Keratinocyte (primary cell): ENCODE results near the gene STK11. TPM values are rescaled to one million over a fixed set of nuclear protein-coding genes. Genes with fewer than 3 reads are reported as not detected.
"Not testable (repeated sequence)": the region's sequence is repeated elsewhere in the genome, so short reads cannot be mapped to it uniquely, and the experiment has no call there.

Source experiments
- DNase-seq: peaks from one replicate; pipeline ENCODE4 v3.0.0-alpha.2; 2011; ENCODE audit warnings: low read depth, missing footprints, low spot score
- FAIRE-seq: peaks from 2 replicates; lab custom pipeline; 2011; peaks lifted over from hg19 to GRCh38; lab: Jason Lieb, UNC
- H2AFZ ChIP-seq: 2 replicates; pipeline ENCODE4 v1.6.0; 2012; ENCODE audit warnings: low read length, control low read depth, inconsistent platforms; ENCODE audit not compliant: control insufficient read depth
- H3K27ac ChIP-seq: 2 replicates; pipeline ENCODE4 v1.5.1; 2011; ENCODE audit warnings: low read length; ENCODE audit not compliant: control insufficient read depth, insufficient read depth
- H3K27me3 ChIP-seq: 3 replicates; pipeline ENCODE4 v1.6.0; 2011; ENCODE audit warnings: low read length; ENCODE audit not compliant: control insufficient read depth, insufficient read depth; ENCODE audit errors: extremely low read depth
- H3K36me3 ChIP-seq, 2 experiments: 2 replicates in 1 of 2; 3 replicates in 1 of 2; pipeline ENCODE4 v1.5.1; 2011; ENCODE audit warnings: low read length in 2 of 2, mild to moderate bottlenecking in 1 of 2; ENCODE audit not compliant: control insufficient read depth in 2 of 2, insufficient read depth in 2 of 2; ENCODE audit errors: extremely low read depth in 1 of 2
- H3K4me1 ChIP-seq: 3 replicates; pipeline ENCODE4 v1.5.1; 2011; ENCODE audit warnings: low read length; ENCODE audit not compliant: control insufficient read depth, insufficient read depth; ENCODE audit errors: extremely low read depth
- H3K4me2 ChIP-seq: 3 replicates; pipeline ENCODE4 v1.6.0; 2011; ENCODE audit warnings: low read depth, low read length; ENCODE audit not compliant: control insufficient read depth, insufficient read depth; ENCODE audit errors: extremely low read depth
- H3K4me3 ChIP-seq, 3 experiments: fragments of 200-600 bp in 1 of 3; sonication (generic) in 1 of 3; 2 replicates in 2 of 3; 3 replicates in 1 of 3; pipeline ENCODE4 v1.5.1; 2011 to 2016; ENCODE audit warnings: low read length in 3 of 3, mild to moderate bottlenecking in 3 of 3, control low read depth in 2 of 3, inconsistent platforms in 1 of 3, low read depth in 1 of 3, mixed read lengths in 1 of 3, mixed run types in 1 of 3, moderate library complexity in 1 of 3; ENCODE audit not compliant: control insufficient read depth in 2 of 3, insufficient read depth in 2 of 3; ENCODE audit errors: extremely low read depth in 1 of 3
- H3K79me2 ChIP-seq: 2 replicates; pipeline ENCODE4 v1.6.0; 2012; ENCODE audit warnings: low read length; ENCODE audit not compliant: control insufficient read depth, insufficient read depth
- H3K9ac ChIP-seq: 3 replicates; pipeline ENCODE4 v1.6.0; 2011; ENCODE audit warnings: low read length; ENCODE audit not compliant: control insufficient read depth, insufficient read depth; ENCODE audit errors: extremely low read depth
- H3K9me1 ChIP-seq: 3 replicates; pipeline ENCODE4 v1.6.0; 2011; ENCODE audit warnings: low read length; ENCODE audit not compliant: control insufficient read depth, insufficient read depth; ENCODE audit errors: extremely low read depth
- H3K9me3 ChIP-seq: 2 replicates; pipeline ENCODE4 v1.5.1; 2012; ENCODE audit warnings: low read depth, low read length; ENCODE audit not compliant: control insufficient read depth
- H4K20me1 ChIP-seq: 3 replicates; pipeline ENCODE4 v1.6.0; 2011; ENCODE audit warnings: low read length; ENCODE audit not compliant: control insufficient read depth, insufficient read depth; ENCODE audit errors: extremely low read depth
- CTCF ChIP-seq, 3 experiments: IDR thresholded peaks in 1 of 3; conservative IDR thresholded peaks in 1 of 3; optimal IDR thresholded peaks in 1 of 3; 2 replicates in 2 of 3; 3 replicates in 1 of 3; pipeline versions ENCODE3 to v1.5.1; 2011; ENCODE audit warnings: low read length in 3 of 3, mild to moderate bottlenecking in 3 of 3, moderate library complexity in 2 of 3, control low read depth in 1 of 3, inconsistent platforms in 1 of 3; ENCODE audit not compliant: insufficient read depth in 2 of 3; ENCODE audit errors: extremely low read depth in 1 of 3
- EZH2 ChIP-seq: IDR thresholded peaks from one replicate; pipeline ENCODE4 v1.6.1; 2012; ENCODE audit warnings: inconsistent platforms, mild to moderate bottlenecking, low read length, moderate library complexity
- dilution Hi-C: fragments of 300-500 bp; cut with MboI; formaldehyde crosslinking; loops from one replicate; pipeline ENCODE4 v1.7.0; 2020; ENCODE audit warnings: low sequenced_read_pairs; ENCODE audit not compliant: extremely low pct_ligation_motif_present
- polyA plus RNA-seq, 5 experiments: library from polyadenylated mRNA; depleted of rRNA in 3 of 5; stranded (reverse) in 3 of 5; stranded (forward) in 1 of 5; unstranded in 1 of 5; fragments of >200 nt; gene quantifications; 1 replicate in 1 of 5; 2 replicates in 3 of 5; 3 replicates in 1 of 5; pipeline versions ENCODE4 v1.2.1 to v1.2.3, GENCODE V29; 2011 to 2012; ENCODE audit warnings: missing spikeins in 2 of 5, low read depth in 1 of 5, low replicate concordance in 1 of 5

STK11 gene
- polyA plus RNA-seq, 1 donor (not counting 4 experiments of a cell fraction or from before 2014, with no cell fraction given), result 24.6 TPM

DNA sequence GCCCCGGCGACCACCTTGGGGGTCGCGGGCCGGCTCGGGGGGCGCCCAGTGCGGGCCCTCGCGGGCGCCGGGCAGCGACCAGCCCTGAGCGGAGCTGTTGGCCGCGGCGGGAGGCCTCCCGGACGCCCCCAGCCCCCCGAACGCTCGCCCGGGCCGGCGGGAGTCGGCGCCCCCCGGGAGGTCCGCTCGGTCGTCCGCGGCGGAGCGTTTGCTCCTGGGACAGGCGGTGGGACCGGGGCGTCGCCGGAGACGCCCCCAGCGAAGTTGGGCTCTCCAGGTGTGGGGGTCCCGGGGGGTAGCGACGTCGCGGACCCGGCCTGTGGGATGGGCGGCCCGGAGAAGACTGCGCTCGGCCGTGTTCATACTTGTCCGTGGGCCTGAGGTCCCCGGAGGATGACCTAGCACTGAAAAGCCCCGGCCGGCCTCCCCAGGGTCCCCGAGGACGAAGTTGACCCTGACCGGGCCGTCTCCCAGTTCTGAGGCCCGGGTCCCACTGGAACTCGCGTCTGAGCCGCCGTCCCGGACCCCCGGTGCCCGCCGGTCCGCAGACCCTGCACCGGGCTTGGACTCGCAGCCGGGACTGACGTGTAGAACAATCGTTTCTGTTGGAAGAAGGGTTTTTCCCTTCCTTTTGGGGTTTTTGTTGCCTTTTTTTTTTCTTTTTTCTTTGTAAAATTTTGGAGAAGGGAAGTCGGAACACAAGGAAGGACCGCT is 729 bp downstream of the STK11 start:
- Histone ChIP-seq H3K4me3 (peak overlapping the region; percentile 73 to 89 (median 79)), H3K79me2 (peaks cover 47% of the 10 kb centered on the region), H3K36me3 (peaks cover 3 to 8% of the 10 kb centered on the region in 2 experiments), H3K9me3 (no peaks in the 10 kb centered on the region), H3K27me3 (no peaks in the 10 kb centered on the region), H3K4me2 (peak overlapping the region; percentile 95), H2AFZ (no peak overlapping the region), H3K4me1 (peaks cover 26% of the 10 kb centered on the region), H4K20me1 (peaks cover 11% of the 10 kb centered on the region), H3K27ac (peak overlapping the region; percentile 67), H3K9me1 (no peaks in the 10 kb centered on the region), H3K9ac (peak overlapping the region; percentile 81)
- no peak for DNase-seq
- TF ChIP-seq EZH2, result no peak
- no peak for TF ChIP-seq CTCF (optimal IDR thresholded peaks at IDR 0.05 in 1 of 3, IDR thresholded peaks at IDR 0.05 in 1 of 3, conservative IDR thresholded peaks at IDR 0.05 in 1 of 3; ENCODE audit: extremely low read depth in 1 of 3, insufficient read depth in 2 of 3, low read length in 3 of 3)
- dilution Hi-C loops, result no loop called here
- FAIRE-seq, result no peak

GRCh38 chr19:1206864-1207450 is 1.4 kb downstream of the STK11 start:
- H3K4me1 ChIP-seq, result peaks cover 29% of the 10 kb centered on the region

GRCh38 chr19:1208830-1209229 is 3.3 kb downstream of the STK11 start:
- peaks cover 68% of the 10 kb centered on the region for H3K79me2 ChIP-seq
- H3K4me3 ChIP-seq, result peak overlapping the region in 1 of 3 experiments; percentile 7
- H3K9ac ChIP-seq, dilution Hi-C loops, H3K27me3 ChIP-seq, H3K9me3 ChIP-seq, H3K9me1 ChIP-seq, H2AFZ ChIP-seq: not testable (repeated sequence)
- peaks cover 8 to 14% of the 10 kb centered on the region in 2 experiments for H3K36me3 ChIP-seq
- peaks cover 11% of the 10 kb centered on the region for H4K20me1 ChIP-seq
- H3K4me1 ChIP-seq, result peaks cover 38% of the 10 kb centered on the region
- DNase-seq (peak; percentile 81), FAIRE-seq (peak; percentile 66)
- peak overlapping the region; percentile 45 for H3K4me2 ChIP-seq
- peak overlapping the region; percentile 31 for H3K27ac ChIP-seq

More at GRCh38 chr19:1206864-1207450, 1.4 kb downstream of the STK11 start:
- H3K4me2 ChIP-seq, result peak overlapping the region; percentile 95
- peaks cover 4 to 14% of the 10 kb centered on the region in 2 experiments for H3K36me3 ChIP-seq
- no peaks in the 10 kb centered on the region for H3K9me1 ChIP-seq
- peak overlapping the region; percentile 81 for H3K9ac ChIP-seq
- DNase-seq (no peak), FAIRE-seq (no peak)
- H3K4me3 ChIP-seq, result peak overlapping the region; percentile 73 to 89 (median 79)
- TF ChIP-seq EZH2 (no peak), CTCF (optimal IDR thresholded peaks at IDR 0.05 in 1 of 3, IDR thresholded peaks at IDR 0.05 in 1 of 3, conservative IDR thresholded peaks at IDR 0.05 in 1 of 3; ENCODE audit: extremely low read depth in 1 of 3, insufficient read depth in 2 of 3, low read length in 3 of 3) (no peak)
- H3K9me3 ChIP-seq, result no peaks in the 10 kb centered on the region
- peaks cover 54% of the 10 kb centered on the region for H3K79me2 ChIP-seq
- H2AFZ ChIP-seq, result no peak overlapping the region
- H3K27me3 ChIP-seq, result no peaks in the 10 kb centered on the region
- peak overlapping the region; percentile 67 for H3K27ac ChIP-seq
- H4K20me1 ChIP-seq, result peaks cover 11% of the 10 kb centered on the region
- dilution Hi-C loops, result no loop called here
